GM12878 (cell line): Measurements from ENCODE around the gene RAB3IL1. TPM values are rescaled to one million over a fixed set of nuclear protein-coding genes. Genes with fewer than 3 reads are reported as not detected.

Experiments used
- ATAC-seq: fragments of 200-7000 bp; cut with Tn5 transposase; 3 replicates; pipeline ENCODE4 v1.9.1; 2020; ENCODE audit warnings: mild to moderate bottlenecking, moderate library complexity
- BruUV-seq: library from RNA; stranded (reverse); fragments of 400-500 nt; replicated peaks from 2 replicates; lab custom pipeline; 2021; lab: Mats Ljungman, UMichigan
- CTCF ChIA-PET: fragments of 300-600 bp; sonication (Branson Sonifier 250); formaldehyde crosslinking; extraction: SDS; loops from one replicate; lab custom pipeline; 2021; ENCODE audit warnings: inconsistent platforms; lab: Yijun Ruan, JAX
- POLR2A ChIA-PET: fragments of 350-600 bp; formaldehyde crosslinking; extraction: SDS; loops from one replicate; lab custom pipeline; 2021; ENCODE audit warnings: inconsistent platforms; lab: Charles Lee
- RAD21 ChIA-PET: fragments of 300-600 bp; sonication (Branson Sonifier 250); formaldehyde crosslinking; loops from one replicate; lab custom pipeline; 2023; ENCODE audit warnings: antibody characterized with exemption; ENCODE audit not compliant: unreplicated experiment; lab: Charles Lee
- SMC1A ChIA-PET: fragments of 300-600 bp; sonication (Branson Sonifier 250); formaldehyde crosslinking; loops from one replicate; lab custom pipeline; 2023; ENCODE audit not compliant: unreplicated experiment, uncharacterized antibody; lab: Charles Lee
- DNase-seq: peaks from one replicate; pipeline ENCODE4 v3.0.0-alpha.2; 2011; ENCODE audit warnings: low read depth, low spot score
- FAIRE-seq: peaks from 3 replicates; lab custom pipeline; 2011; peaks lifted over from hg19 to GRCh38; lab: Jason Lieb, UNC
- H2AFZ ChIP-seq: 2 replicates; pipeline ENCODE4 v1.6.0; 2011; ENCODE audit warnings: low read depth, low read length, control low read depth; ENCODE audit not compliant: control insufficient read depth
- H3K27ac ChIP-seq: 2 replicates; pipeline ENCODE4 v1.5.1; 2011; ENCODE audit warnings: control low read depth; ENCODE audit not compliant: control insufficient read depth, insufficient read depth
- H3K27me3 ChIP-seq, 2 experiments: replicated peaks in 1 of 2; 2 replicates each; pipeline versions ENCODE4 v1.6.0 to v1.6.1; 2011; ENCODE audit warnings: low read length in 1 of 2; ENCODE audit not compliant: control insufficient read depth in 2 of 2, insufficient read depth in 2 of 2
- H3K36me3 ChIP-seq, 2 experiments: 2 replicates each; pipeline ENCODE4 v1.5.1; 2011; ENCODE audit warnings: low read length in 1 of 2; ENCODE audit not compliant: control insufficient read depth in 2 of 2, insufficient read depth in 2 of 2
- H3K4me1 ChIP-seq: 2 replicates; pipeline ENCODE4 v1.6.1; 2011; ENCODE audit warnings: mild to moderate bottlenecking, low read length, moderate library complexity, mixed read lengths; ENCODE audit not compliant: control insufficient read depth, insufficient read depth
- H3K4me2 ChIP-seq: 2 replicates; pipeline ENCODE4 v1.6.0; 2011; ENCODE audit warnings: control low read depth; ENCODE audit not compliant: control insufficient read depth, insufficient read depth
- H3K4me3 ChIP-seq: fragments of 200-600 bp; sonication (generic); 2 replicates; pipeline ENCODE4 v1.5.1; 2016
- H3K79me2 ChIP-seq: 2 replicates; pipeline ENCODE4 v1.6.0; 2011; ENCODE audit warnings: low read length; ENCODE audit not compliant: control insufficient read depth, insufficient read depth
- H3K9ac ChIP-seq: 2 replicates; pipeline ENCODE4 v1.8.0; 2011; ENCODE audit warnings: low read length, control low read depth, mixed read lengths; ENCODE audit not compliant: control insufficient read depth, insufficient read depth
- H3K9me3 ChIP-seq: replicated peaks from 3 replicates; pipeline ENCODE4 v1.5.1; 2011; ENCODE audit warnings: mild to moderate bottlenecking, low read length; ENCODE audit not compliant: control insufficient read depth, insufficient read depth
- H4K20me1 ChIP-seq: 2 replicates; pipeline ENCODE4 v1.6.0; 2011; ENCODE audit not compliant: control insufficient read depth, insufficient read depth
- BMI1 ChIP-seq: fragments of 450-650 bp; IDR thresholded peaks from 2 replicates; pipeline ENCODE4 v1.6.1; 2016; ENCODE audit warnings: mild to moderate bottlenecking, moderate library complexity, borderline replicate concordance
- DPF2 ChIP-seq: fragments of 450-650 bp; IDR thresholded peaks from 2 replicates; pipeline ENCODE4 v1.6.1; 2017; ENCODE audit warnings: mild to moderate bottlenecking
- LARP7 ChIP-seq: fragments of 450-650 bp; IDR thresholded peaks from 2 replicates; pipeline ENCODE4 v1.6.1; 2017; ENCODE audit warnings: mild to moderate bottlenecking
- NKRF ChIP-seq: fragments of 450-650 bp; conservative IDR thresholded peaks from 2 replicates; pipeline ENCODE4 v1.6.1; 2017; ENCODE audit warnings: mild to moderate bottlenecking, moderate library complexity
- POLR2A ChIP-seq: IDR thresholded peaks from 2 replicates; pipeline ENCODE4 v1.6.1; 2011; ENCODE audit warnings: low read depth, mild to moderate bottlenecking, low read length
- POLR2AphosphoS5 ChIP-seq: IDR thresholded peaks from 2 replicates; pipeline ENCODE4 v1.6.1; 2011; ENCODE audit warnings: mild to moderate bottlenecking, low read length, inconsistent platforms
- RBBP5 ChIP-seq: fragments of 200-600 bp; sonication (generic); conservative IDR thresholded peaks from 2 replicates; pipeline ENCODE4 v1.6.1; 2016
- RFX5 ChIP-seq: IDR thresholded peaks from 2 replicates; pipeline ENCODE4 v1.6.1; 2011; ENCODE audit warnings: low read depth, low read length, improper control_type of control experiment
- SREBF1 ChIP-seq: IDR thresholded peaks from 2 replicates; pipeline ENCODE4 v1.6.1; 2012; ENCODE audit warnings: mild to moderate bottlenecking, low read length
- TAF1 ChIP-seq: IDR thresholded peaks from 2 replicates; pipeline ENCODE4 v1.6.1; 2011; ENCODE audit warnings: mild to moderate bottlenecking, low read depth, low read length, borderline replicate concordance
- TARDBP ChIP-seq: IDR thresholded peaks from 2 replicates; pipeline ENCODE4 v1.6.1; 2016; ENCODE audit warnings: borderline replicate concordance
- TCF7 ChIP-seq: IDR thresholded peaks from 2 replicates; pipeline ENCODE4 v1.6.1; 2014; ENCODE audit warnings: antibody characterized with exemption, borderline replicate concordance
- USF2 ChIP-seq: IDR thresholded peaks from 2 replicates; pipeline ENCODE4 v1.6.1; 2011; ENCODE audit warnings: low read depth, low read length, improper control_type of control experiment, borderline replicate concordance
- ZNF207 ChIP-seq: fragments of 450-650 bp; IDR thresholded peaks from 2 replicates; pipeline ENCODE4 v1.6.1; 2014; ENCODE audit warnings: antibody characterized with exemption, mild to moderate bottlenecking, borderline replicate concordance
- ZNF24 ChIP-seq: fragments of 450-650 bp; IDR thresholded peaks from 2 replicates; pipeline ENCODE4 v1.6.1; 2017; ENCODE audit warnings: antibody characterized with exemption, mild to moderate bottlenecking
- ZSCAN29 ChIP-seq: fragments of 450-650 bp; IDR thresholded peaks from 2 replicates; pipeline ENCODE4 v1.6.1; 2017; ENCODE audit warnings: mild to moderate bottlenecking, moderate library complexity
- WGBS: methylation state at CpG from one replicate; pipeline ENCODE4 v1.1.6; 2016; ENCODE audit warnings: low lambda C conversion rate; ENCODE audit not compliant: insufficient replicate concordance, insufficient coverage; ENCODE audit errors: missing lambda C conversion rate; 5-methylcytosine and 5-hydroxymethylcytosine counted together
- in situ Hi-C: fragments of 300-500 bp; cut with MboI; formaldehyde crosslinking; loops from 9 replicates; pipeline ENCODE4 v1.14.3; 2018; ENCODE audit warnings: mixed read lengths
- intact Hi-C: fragments of 100-400 bp; cut with micrococcal nuclease; formaldehyde crosslinking; loops from one replicate; pipeline ENCODE4 v1.14.2; 2022; ENCODE audit not compliant: unreplicated experiment
- polyA plus RNA-seq, 11 experiments: library from polyadenylated mRNA; depleted of rRNA in 4 of 11; unstranded in 6 of 11; stranded (reverse) in 5 of 11; fragments of >200 nt; fragmentation: Nextera tagmentation in 4 of 11; fragmentation: Illumina TruSeq in 1 of 11; extraction: Ambion mirVana in 4 of 11; extraction: Trizol in 1 of 11; gene quantifications; 1 replicate in 1 of 11; 2 replicates in 10 of 11; pipeline versions ENCODE4 v1.2.1 to v1.2.3, GENCODE V29; 2011 to 2016; ENCODE audit warnings: inconsistent platforms in 2 of 11, missing spikeins in 2 of 11, low read depth in 1 of 11
- total RNA-seq, 4 experiments: library from RNA; depleted of rRNA in 3 of 4; stranded (reverse); fragments of >200 nt in 3 of 4; fragmentation: Illumina TruSeq in 1 of 4; extraction: Trizol in 1 of 4; gene quantifications; 2 replicates each; pipeline versions ENCODE4 v1.2.1 to v1.2.3, GENCODE V29; 2013 to 2021
- TF ChIP-seq, protein P1 (sequence below): IDR thresholded peaks from 2 replicates; pipeline ENCODE4 v1.6.1; 2011; ENCODE audit warnings: low read depth, mild to moderate bottlenecking, low read length, moderate library complexity, borderline replicate concordance; ENCODE audit errors: extremely low read depth

The RAB3IL1 gene
- total and polyA plus RNA-seq, 10 of the 15 experiments (the other 5 are each of a cell fraction or from before 2014, with no cell fraction given), result 0.04 TPM; not detected in 9

DNA sequence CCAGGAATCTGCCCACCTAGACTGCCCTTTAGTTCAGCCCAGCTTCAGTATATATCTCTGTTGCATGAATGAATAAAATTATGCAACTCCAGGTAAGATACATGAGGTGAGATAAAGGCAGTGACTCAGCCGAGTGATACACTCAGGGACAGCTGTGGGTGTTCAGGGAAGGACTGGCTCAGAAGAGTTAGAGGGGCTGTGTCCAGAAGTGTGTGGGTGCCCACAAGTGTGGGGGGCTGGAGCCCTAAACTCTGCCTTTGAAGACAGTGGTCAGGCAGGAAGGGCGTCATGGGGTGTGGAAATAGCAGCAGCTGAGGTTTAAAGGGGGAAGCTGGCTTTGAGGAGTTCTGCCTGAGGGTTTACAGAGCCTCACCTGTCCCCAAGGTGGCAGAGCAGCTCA is 41.7 kb upstream of the RAB3IL1 start (continued):
- no peak for TF ChIP-seq USF2
- no peak for TF ChIP-seq RBBP5

DNA sequence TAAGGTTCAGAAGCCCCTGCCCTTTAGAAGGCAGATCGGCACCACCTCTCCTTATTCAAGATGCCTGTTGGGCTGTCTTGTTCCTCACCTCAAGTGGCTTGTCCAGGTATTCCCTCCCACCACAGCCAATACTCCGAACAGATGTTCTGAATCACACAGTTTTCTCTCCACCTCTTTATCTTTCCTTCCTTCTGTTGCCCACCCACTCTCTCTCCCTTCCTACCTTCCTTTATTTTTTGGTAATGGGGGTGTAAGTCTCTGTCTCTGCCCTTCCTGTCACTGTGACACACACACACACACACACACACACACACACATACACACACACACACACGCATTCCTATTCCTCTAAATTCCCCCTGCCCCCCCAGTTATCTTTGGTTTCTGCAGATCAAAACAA is 41.2 kb upstream of the RAB3IL1 start:
- H3K4me2 ChIP-seq, result no peak overlapping the region
- H3K9me3 ChIP-seq, result no peaks in the 10 kb centered on the region
- POLR2A ChIA-PET, result no interaction called here
- RAD21 ChIA-PET, result interaction anchor here (1.2 kb wide), 1 partner anchor 121 kb away, joined by 3 read pairs; no protein-coding TSS in a partner anchor
- no peak for DNase-seq
- BruUV-seq, result no TSS peak
- H3K4me3 ChIP-seq, result no peak overlapping the region
- no peaks in the 10 kb centered on the region; a peak in 1 of 4 replicates for H3K27me3 ChIP-seq
- peaks cover 0 to 3% of the 10 kb centered on the region in 2 experiments; a peak in 1 of 4 replicates for H3K36me3 ChIP-seq
- peaks cover 14% of the 10 kb centered on the region for H3K4me1 ChIP-seq
- SMC1A ChIA-PET, result interaction anchor here (0.5 to 0.6 kb wide), 2 partner anchors 145 to 149 kb away, joined by 3 read pairs; no protein-coding TSS in a partner anchor
- H3K27ac ChIP-seq, result no peak overlapping the region
- no peak for FAIRE-seq
- 96% methylated on average over 2 of the region's 3 CpGs for WGBS
- no peaks in the 10 kb centered on the region; the same call in none of the 2 replicates for H3K79me2 ChIP-seq
- in situ Hi-C loops, result no loop called here
- H4K20me1 ChIP-seq, result peaks cover 5% of the 10 kb centered on the region
- ATAC-seq, result no peak
- TF ChIP-seq, protein P1, sequence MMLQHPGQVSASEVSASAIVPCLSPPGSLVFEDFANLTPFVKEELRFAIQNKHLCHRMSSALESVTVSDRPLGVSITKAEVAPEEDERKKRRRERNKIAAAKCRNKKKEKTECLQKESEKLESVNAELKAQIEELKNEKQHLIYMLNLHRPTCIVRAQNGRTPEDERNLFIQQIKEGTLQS, result no peak
- TF ChIP-seq NKRF (no peak), TARDBP (no peak), LARP7 (no peak), TAF1 (no peak), RFX5 (no peak), ZSCAN29 (no peak), POLR2AphosphoS5 (no peak), POLR2A (no peak), ZNF207 (no peak), ZNF24 (no peak), TCF7 (no peak), BMI1 (no peak), SREBF1 (no peak), DPF2 (no peak)
- CTCF ChIA-PET, result interaction anchor here (0.7 to 1.0 kb wide), 4 partner anchors 8 to 123 kb away, joined by 3 to 4 read pairs (median 4); no protein-coding TSS in a partner anchor
- H2AFZ ChIP-seq, result no peak overlapping the region
- no peak overlapping the region for H3K9ac ChIP-seq
- intact Hi-C loops, result no loop called here
